Caco-2 (cell line): ENCODE results near the gene KRT17. TPM values are rescaled to one million over a fixed set of nuclear protein-coding genes. Genes with fewer than 3 reads are reported as not detected.

Experiments
- BruUV-seq: library from RNA; stranded (reverse); fragments of 400-500 nt; replicated peaks from 2 replicates; lab custom pipeline; 2021; lab: Mats Ljungman, UMichigan
- CTCF ChIA-PET: fragments of 300-600 bp; sonication (Branson Sonifier 250); formaldehyde crosslinking; loops from one replicate; lab custom pipeline; 2022; ENCODE audit warnings: antibody characterized with exemption; lab: Charles Lee
- POLR2A ChIA-PET: fragments of 300-600 bp; sonication (Branson Sonifier 250); formaldehyde crosslinking; loops from one replicate; lab custom pipeline; 2022; ENCODE audit warnings: antibody characterized with exemption; lab: Charles Lee
- DNase-seq, 2 experiments: peaks; one replicate each; pipeline versions ENCODE4 v3.0.0 to v3.0.0-alpha.2; 2020 to 2022
- H3K27me3 ChIP-seq: replicated peaks from 2 replicates; pipeline ENCODE4 v1.6.0; 2011; ENCODE audit warnings: low read length; ENCODE audit not compliant: control insufficient read depth, insufficient read depth
- H3K36me3 ChIP-seq: 2 replicates; pipeline ENCODE4 v1.5.1; 2011; ENCODE audit warnings: low read length; ENCODE audit not compliant: control insufficient read depth, insufficient read depth
- H3K4me1 ChIP-seq: fragments of 250-450 bp; sonication (Bioruptor Pico); 2 replicates; pipeline ENCODE4 v1.5.1; 2020; ENCODE audit warnings: mild to moderate bottlenecking
- H3K4me3 ChIP-seq: 2 replicates; pipeline ENCODE4 v1.5.1; 2011; ENCODE audit warnings: low read depth, mild to moderate bottlenecking, control low read depth, low read length
- H3K9me3 ChIP-seq: fragments of 250-450 bp; sonication (Bioruptor Pico); 2 replicates; pipeline ENCODE4 v1.5.1; 2020; ENCODE audit warnings: mild to moderate bottlenecking, moderate library complexity
- H3K27ac Mint-ChIP-seq: one replicate; pipeline ENCODE4 v1.8.0; 2022; ENCODE audit warnings: mixed read lengths; ENCODE audit not compliant: unreplicated experiment
- H3K27me3 Mint-ChIP-seq: one replicate; pipeline ENCODE4 v1.8.0; 2022; ENCODE audit warnings: mixed read lengths; ENCODE audit not compliant: insufficient read depth, unreplicated experiment
- H3K36me3 Mint-ChIP-seq: one replicate; pipeline ENCODE4 v1.8.0; 2022; ENCODE audit warnings: mild to moderate bottlenecking, mixed read lengths; ENCODE audit not compliant: insufficient read depth, unreplicated experiment
- H3K4me1 Mint-ChIP-seq: one replicate; pipeline ENCODE4 v1.8.0; 2022; ENCODE audit warnings: low read depth, mixed read lengths; ENCODE audit not compliant: unreplicated experiment
- H3K4me3 Mint-ChIP-seq: one replicate; pipeline ENCODE4 v1.8.0; 2022; ENCODE audit warnings: mild to moderate bottlenecking, moderate library complexity, mixed read lengths; ENCODE audit not compliant: unreplicated experiment
- H3K9me3 Mint-ChIP-seq: one replicate; pipeline ENCODE4 v1.8.0; 2022; ENCODE audit warnings: mixed read lengths; ENCODE audit not compliant: unreplicated experiment
- intact Hi-C: fragments of 100-400 bp; cut with micrococcal nuclease; formaldehyde crosslinking; loops from one replicate; pipeline ENCODE4 v1.10.0; 2022; ENCODE audit not compliant: unreplicated experiment
- total RNA-seq: library from RNA; stranded (reverse); gene quantifications from 2 replicates; pipeline ENCODE4 v1.2.3, GENCODE V29; 2022
- TF ChIP-seq, protein P1 (sequence below), 2 experiments: fragments of 200-600 bp in 1 of 2; IDR thresholded peaks; 1 replicate in 1 of 2; 2 replicates in 1 of 2; pipeline versions ENCODE4 v1.5.1 to v1.8.0; 2011 to 2022; ENCODE audit warnings: antibody characterized with exemption in 1 of 2, control low read depth in 1 of 2, inconsistent platforms in 1 of 2, low read depth in 1 of 2, low read length in 1 of 2, mild to moderate bottlenecking in 1 of 2, moderate library complexity in 1 of 2; ENCODE audit not compliant: insufficient read depth in 1 of 2, severe bottlenecking in 1 of 2, unreplicated experiment in 1 of 2

KRT17 gene
- total RNA-seq, 1 experiment from 2014 or later = 2.8 TPM

DNA sequence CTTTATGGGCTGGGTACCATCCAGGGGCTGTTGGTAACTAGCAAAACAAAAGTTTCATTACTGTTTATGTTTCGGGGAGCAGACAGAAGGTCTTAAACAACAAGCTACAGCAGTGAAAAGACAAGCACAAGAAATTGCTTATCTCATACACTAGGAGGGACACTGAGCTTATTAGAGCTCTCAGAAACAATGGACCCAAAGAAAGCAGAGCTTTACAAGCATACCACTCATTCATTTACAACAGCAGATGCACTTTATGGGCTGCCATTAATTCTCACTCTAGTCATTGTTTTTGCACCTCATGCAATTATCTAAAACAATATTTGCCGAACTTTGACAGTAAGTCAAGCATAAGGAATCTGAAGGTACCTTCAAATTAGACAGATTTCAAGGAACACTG, 21.9 kb downstream of the KRT17 start:
- TF ChIP-seq, protein P1, sequence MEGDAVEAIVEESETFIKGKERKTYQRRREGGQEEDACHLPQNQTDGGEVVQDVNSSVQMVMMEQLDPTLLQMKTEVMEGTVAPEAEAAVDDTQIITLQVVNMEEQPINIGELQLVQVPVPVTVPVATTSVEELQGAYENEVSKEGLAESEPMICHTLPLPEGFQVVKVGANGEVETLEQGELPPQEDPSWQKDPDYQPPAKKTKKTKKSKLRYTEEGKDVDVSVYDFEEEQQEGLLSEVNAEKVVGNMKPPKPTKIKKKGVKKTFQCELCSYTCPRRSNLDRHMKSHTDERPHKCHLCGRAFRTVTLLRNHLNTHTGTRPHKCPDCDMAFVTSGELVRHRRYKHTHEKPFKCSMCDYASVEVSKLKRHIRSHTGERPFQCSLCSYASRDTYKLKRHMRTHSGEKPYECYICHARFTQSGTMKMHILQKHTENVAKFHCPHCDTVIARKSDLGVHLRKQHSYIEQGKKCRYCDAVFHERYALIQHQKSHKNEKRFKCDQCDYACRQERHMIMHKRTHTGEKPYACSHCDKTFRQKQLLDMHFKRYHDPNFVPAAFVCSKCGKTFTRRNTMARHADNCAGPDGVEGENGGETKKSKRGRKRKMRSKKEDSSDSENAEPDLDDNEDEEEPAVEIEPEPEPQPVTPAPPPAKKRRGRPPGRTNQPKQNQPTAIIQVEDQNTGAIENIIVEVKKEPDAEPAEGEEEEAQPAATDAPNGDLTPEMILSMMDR (IDR thresholded peaks at IDR 0.05; ENCODE audit: insufficient read depth in 1 of 2, low read depth in 1 of 2, low read length in 1 of 2, severe bottlenecking in 1 of 2, unreplicated experiment in 1 of 2) = no peak
- peaks cover 3% of the 10 kb centered on the region for H3K27me3 Mint-ChIP-seq
- ChIA-PET POLR2A (interaction anchor here (0.7 kb wide), 1 partner anchor 12 kb away, joined by 3 read pairs; no protein-coding TSS in a partner anchor), CTCF (interaction anchor here (0.7 to 1.0 kb wide), 3 partner anchors 60 to 65 kb away, joined by 3 to 6 read pairs (median 3); no protein-coding TSS in a partner anchor)
- DNase-seq = no peak
- no peak overlapping the region for H3K4me3 ChIP-seq
- H3K27ac Mint-ChIP-seq = no peak overlapping the region
- H3K36me3 Mint-ChIP-seq = no peaks in the 10 kb centered on the region
- intact Hi-C loops = no loop called here
- H3K4me1 ChIP-seq = no peaks in the 10 kb centered on the region
- no peaks in the 10 kb centered on the region for H3K36me3 ChIP-seq
- peaks cover 8% of the 10 kb centered on the region for H3K4me1 Mint-ChIP-seq
- peaks cover 26% of the 10 kb centered on the region for H3K9me3 Mint-ChIP-seq
- H3K9me3 ChIP-seq = peaks cover 9% of the 10 kb centered on the region
- BruUV-seq = no TSS peak
- no peaks in the 10 kb centered on the region for H3K27me3 ChIP-seq
- no peak overlapping the region for H3K4me3 Mint-ChIP-seq

DNA sequence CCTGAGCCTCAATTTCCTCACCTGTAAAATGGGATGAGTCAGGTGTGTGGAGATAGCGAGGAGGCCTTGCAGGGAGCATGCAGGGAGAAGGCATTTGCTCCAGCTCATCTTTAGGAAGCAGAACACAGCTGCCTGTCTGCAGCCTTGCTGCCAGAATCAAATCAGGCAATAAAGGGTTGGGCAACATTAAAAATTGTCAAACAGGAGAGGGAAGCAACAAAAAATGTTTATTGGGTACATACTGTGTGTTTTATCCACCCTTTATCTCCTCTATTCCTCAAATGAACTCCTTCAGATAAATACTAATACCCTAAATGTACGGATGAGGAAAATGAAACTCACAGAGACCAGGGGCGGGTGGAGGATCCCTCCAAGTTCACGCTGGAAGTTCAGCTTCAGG, 24.1 kb downstream of the KRT17 start:
- H3K27me3 ChIP-seq = no peaks in the 10 kb centered on the region
- ChIA-PET CTCF (no interaction called here), POLR2A (no interaction called here)
- no peak overlapping the region for H3K4me3 ChIP-seq
- TF ChIP-seq, protein P1 (IDR thresholded peaks at IDR 0.05; ENCODE audit: insufficient read depth in 1 of 2, low read depth in 1 of 2, low read length in 1 of 2, severe bottlenecking in 1 of 2, unreplicated experiment in 1 of 2) = no peak
- H3K36me3 Mint-ChIP-seq = peaks cover 7% of the 10 kb centered on the region
- H3K4me1 Mint-ChIP-seq = peaks cover 13% of the 10 kb centered on the region
- H3K36me3 ChIP-seq = no peaks in the 10 kb centered on the region
- H3K27ac Mint-ChIP-seq = no peak overlapping the region
- intact Hi-C loops = no loop called here
- H3K9me3 Mint-ChIP-seq = peaks cover 8% of the 10 kb centered on the region
- peaks cover 12% of the 10 kb centered on the region for H3K27me3 Mint-ChIP-seq
- H3K4me3 Mint-ChIP-seq = no peak overlapping the region
- no peak for DNase-seq
- H3K4me1 ChIP-seq = no peaks in the 10 kb centered on the region
- H3K9me3 ChIP-seq = no peaks in the 10 kb centered on the region
- BruUV-seq = no TSS peak

GRCh38 chr17:41599680-41600079, 24.7 kb downstream of the KRT17 start:
- no peak for DNase-seq
- CTCF ChIA-PET = no interaction called here
- Histone ChIP-seq H3K4me1 (no peaks in the 10 kb centered on the region), H3K36me3 (no peaks in the 10 kb centered on the region), H3K4me3 (no peak overlapping the region), H3K9me3 (no peaks in the 10 kb centered on the region), H3K27me3 (no peaks in the 10 kb centered on the region; the same call in 1 of the 2 replicates)
- Mint-ChIP-seq H3K4me3 (no peak overlapping the region), H3K4me1 (peaks cover 14% of the 10 kb centered on the region), H3K9me3 (peaks cover 8% of the 10 kb centered on the region), H3K36me3 (peaks cover 7% of the 10 kb centered on the region), H3K27me3 (peaks cover 13% of the 10 kb centered on the region), H3K27ac (no peak overlapping the region)
- POLR2A ChIA-PET = no interaction called here
- TF ChIP-seq, protein P1 (IDR thresholded peaks at IDR 0.05; ENCODE audit: insufficient read depth in 1 of 2, low read depth in 1 of 2, low read length in 1 of 2, severe bottlenecking in 1 of 2, unreplicated experiment in 1 of 2) = no peak
- BruUV-seq = no TSS peak
- intact Hi-C loops = no loop called here
